Myometrial cell (primary cell): Measurements from ENCODE around the gene ITGA5. TPM values are rescaled to one million over a fixed set of nuclear protein-coding genes. Genes with fewer than 3 reads are reported as not detected.

Source experiments
- total RNA-seq: library from RNA; depleted of rRNA; stranded (reverse); fragments of >200 nt; gene quantifications from 2 replicates; pipeline ENCODE4 v1.2.3, GENCODE V29; 2015

ITGA5 gene
- total RNA-seq = 748 and 778 TPM in 2 replicates

GRCh38 chr12:54419088-54419887 lies at the start of gene ITGA5:
Gene ITGA5, minus strand, starts transcription at chr12:54419266. Its CDS starts 68 bp downstream, at chr12:54419198.

GRCh38 chr12:54384591-54385041 lies 34.5 kb downstream of the ITGA5 start, which contains the start of gene ZNF385A:
Gene ZNF385A, minus strand, starts transcription at chr12:54384733. Its CDS starts 219 bp downstream, at chr12:54384514.

GRCh38 chr12:54364413-54364812 lies 54.7 kb downstream of the ITGA5 start, which contains the start of gene GPR84:
Gene GPR84, minus strand, starts transcription at chr12:54364486. Its CDS starts 635 bp downstream, at chr12:54363851.

Other genes with a start within 250 kb of the ITGA5 start
- gene SMUG1, start 230.3 kb downstream of the ITGA5 start, total RNA-seq = 55.6 and 57.4 TPM in 2 replicates
- gene CBX5, start 139.1 kb downstream of the ITGA5 start, total RNA-seq = 24.8 and 31.5 TPM in 2 replicates
- 563 and 784 TPM in 2 replicates for gene HNRNPA1, start 138.5 kb downstream of the ITGA5 start, total RNA-seq
- gene NFE2, start 118.3 kb downstream of the ITGA5 start, total RNA-seq = 0.35 TPM in 1 of 2 replicates, not detected in the other
- 297 and 300 TPM in 2 replicates for gene COPZ1, start 94.1 kb downstream of the ITGA5 start, total RNA-seq
- not detected in 2 replicates for gene GPR84, start 54.8 kb downstream of the ITGA5 start, total RNA-seq
- gene ZNF385A, start 34.5 kb downstream of the ITGA5 start, total RNA-seq = 9.2 and 17.9 TPM in 2 replicates
- not detected in 2 replicates for gene GTSF1, start 54.3 kb upstream of the ITGA5 start, total RNA-seq
- gene NCKAP1L, start 78.5 kb upstream of the ITGA5 start, total RNA-seq = not detected in 2 replicates
- not detected in 2 replicates for gene PDE1B, start 130.3 kb upstream of the ITGA5 start, total RNA-seq
- gene PPP1R1A, start 169.4 kb upstream of the ITGA5 start, total RNA-seq = not detected in 2 replicates
- not detected in 2 replicates for gene LACRT, start 215.6 kb upstream of the ITGA5 start, total RNA-seq
- not detected in 2 replicates for gene DCD, start 229.1 kb upstream of the ITGA5 start, total RNA-seq